ENCODE data around the gene NIP7.

GRCh38 chr16:69371564-69371963, 32.0 kb downstream of the NIP7 start:
- TF ChIP-seq EZH2 (IDR thresholded peaks at IDR 0.05; ENCODE audit: low read length, unreplicated experiment) (no peak), CTCF (conservative IDR thresholded peaks at IDR 0.05; ENCODE audit: low read depth, low read length) (no peak), EZH2phosphoT487 (IDR thresholded peaks at IDR 0.05; ENCODE audit: borderline replicate concordance, low read length) (no peak)
